ENCODE results near the gene COG5. TPM values are rescaled to one million over a fixed set of nuclear protein-coding genes. Genes with fewer than 3 reads are reported as not detected.

Gene COG5
- total and polyA plus RNA-seq, 2 of the 8 experiments (the other 6 are each of a cell fraction or from before 2014, with no cell fraction given) = 10.5 to 28.1 TPM

DNA sequence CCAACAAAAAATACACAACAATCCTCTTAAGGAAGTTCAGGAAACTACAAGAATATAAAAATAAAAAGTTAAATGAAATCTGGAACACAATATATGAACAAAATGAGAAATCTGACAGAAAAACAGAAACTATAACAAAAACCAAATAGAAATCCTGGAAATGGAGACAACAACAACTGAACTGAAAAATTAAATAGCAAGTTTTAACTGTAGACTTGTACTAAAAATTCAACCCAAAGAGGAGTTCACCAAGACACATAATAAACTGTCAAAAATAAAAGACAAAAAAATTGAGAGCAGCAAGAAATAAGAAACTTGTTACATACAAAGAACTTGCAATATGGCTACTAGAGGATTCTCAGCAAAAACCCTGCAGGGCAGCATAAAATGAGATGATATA is 349.8 kb downstream of the COG5 start (continued):
- TF ChIP-seq EZH2 (IDR thresholded peaks at IDR 0.05; ENCODE audit: low read depth, low read length, severe bottlenecking) (no peak), NANOG (IDR thresholded peaks at IDR 0.05; ENCODE audit: insufficient read depth, low read depth, low read length, poor library complexity, severe bottlenecking) (no peak), SRF (IDR thresholded peaks at IDR 0.05; ENCODE audit: low read depth, low read length) (no peak)
